B cell (primary cell): ENCODE data around the gene CDH12. TPM values are rescaled to one million over a fixed set of nuclear protein-coding genes. Genes with fewer than 3 reads are reported as not detected.
"Not testable (repeated sequence)": the region's sequence is repeated elsewhere in the genome, so short reads cannot be mapped to it uniquely, and the experiment has no call there.

Source experiments
- ATAC-seq: fragments of 200-7000 bp; cut with Tn5 transposase; one replicate; pipeline ENCODE4 v1.10.0; 2021; ENCODE audit warnings: low read depth, mild to moderate bottlenecking, moderate number of reproducible peaks, moderate library complexity
- CTCF ChIA-PET: fragments of 350-600 bp; sonication (Branson Sonifier 250); formaldehyde crosslinking; loops from one replicate; lab custom pipeline; 2021; ENCODE audit warnings: antibody characterized with exemption, inconsistent platforms; lab: Charles Lee
- POLR2A ChIA-PET: fragments of 350-600 bp; sonication (Branson Sonifier 250); formaldehyde crosslinking; loops from one replicate; lab custom pipeline; 2021; ENCODE audit warnings: antibody characterized with exemption; lab: Charles Lee
- DNase-seq: peaks from one replicate; pipeline ENCODE4 v3.0.0; 2013
- H2AFZ ChIP-seq: 2 replicates; pipeline ENCODE4 v1.6.1; 2012; ENCODE audit warnings: mild to moderate bottlenecking, low read depth, low read length; ENCODE audit not compliant: insufficient read depth, poor library complexity, severe bottlenecking
- H3K27ac ChIP-seq, 2 donors: 1 replicate in 1 of 2; 2 replicates in 1 of 2; pipeline ENCODE4 v1.5.1; 2012 to 2013; ENCODE audit warnings: low read length in 2 of 2, mild to moderate bottlenecking in 2 of 2, moderate library complexity in 1 of 2
- H3K27me3 ChIP-seq, 4 experiments: fragments of 200-600 bp in 1 of 4; sonication (generic) in 1 of 4; replicated peaks in 1 of 4; 1 replicate in 2 of 4; 2 replicates in 2 of 4; pipeline versions ENCODE4 v1.6.1 to v1.7.0; 2013 to 2016; ENCODE audit warnings: low read length in 3 of 4, mild to moderate bottlenecking in 2 of 4, mixed read lengths in 1 of 4, moderate library complexity in 1 of 4; ENCODE audit not compliant: insufficient read depth in 4 of 4, control insufficient read depth in 3 of 4; ENCODE audit errors: control extremely low read depth in 1 of 4
- H3K36me3 ChIP-seq, 2 experiments: replicated peaks in 1 of 2; 1 replicate in 1 of 2; 2 replicates in 1 of 2; pipeline versions ENCODE4 v1.6.1 to v1.7.1; 2013; ENCODE audit warnings: low read length in 1 of 2; ENCODE audit not compliant: insufficient read depth in 2 of 2, control insufficient read depth in 1 of 2; ENCODE audit errors: control extremely low read depth in 1 of 2, extremely low read depth in 1 of 2
- H3K4me1 ChIP-seq, 2 donors: fragments of 200-600 bp in 1 of 2; sonication (generic) in 1 of 2; 1 replicate in 1 of 2; 2 replicates in 1 of 2; pipeline versions ENCODE4 v1.5.1 to v1.6.1; 2013 to 2017; ENCODE audit warnings: low read length in 2 of 2; ENCODE audit not compliant: control insufficient read depth in 2 of 2, insufficient read depth in 2 of 2
- H3K4me2 ChIP-seq: replicated peaks from 2 replicates; pipeline ENCODE3; 2012; ENCODE audit warnings: mild to moderate bottlenecking, low read depth, low read length; ENCODE audit not compliant: poor library complexity, severe bottlenecking
- H3K4me3 ChIP-seq, 5 experiments: fragments of 200-600 bp in 1 of 5; sonication (generic) in 1 of 5; 1 replicate in 3 of 5; 2 replicates in 2 of 5; pipeline versions ENCODE4 v1.5.1 to v1.7.0; 2011 to 2016; ENCODE audit warnings: low read length in 4 of 5, mild to moderate bottlenecking in 4 of 5, low read depth in 2 of 5, control low read depth in 1 of 5, moderate library complexity in 1 of 5; ENCODE audit not compliant: insufficient read depth in 1 of 5; ENCODE audit errors: control extremely low read depth in 1 of 5, extremely low read depth in 1 of 5
- H3K79me2 ChIP-seq: fragments of 200-600 bp; sonication (generic); one replicate; pipeline ENCODE4 v1.6.0; 2016; ENCODE audit warnings: low read length; ENCODE audit not compliant: control insufficient read depth, insufficient read depth
- H3K9ac ChIP-seq: fragments of 200-600 bp; sonication (generic); 2 replicates; pipeline ENCODE4 v1.6.1; 2017; ENCODE audit warnings: mild to moderate bottlenecking, low read length, moderate library complexity
- H3K9me3 ChIP-seq, 3 donors: one replicate each; pipeline versions ENCODE4 v1.6.1 to v1.7.1; 2013; ENCODE audit warnings: low read length in 2 of 3; ENCODE audit not compliant: control insufficient read depth in 2 of 3, insufficient read depth in 1 of 3; ENCODE audit errors: control extremely low read depth in 1 of 3
- H4K20me1 ChIP-seq: 2 replicates; pipeline ENCODE4 v1.6.0; 2012; ENCODE audit warnings: mild to moderate bottlenecking, low read length; ENCODE audit not compliant: insufficient read depth, control insufficient read depth, poor library complexity, severe bottlenecking
- H3K27ac Mint-ChIP-seq: one replicate; pipeline ENCODE4 v1.8.0; 2021; ENCODE audit warnings: mixed read lengths
- H3K27me3 Mint-ChIP-seq: one replicate; pipeline ENCODE4 v1.8.0; 2021; ENCODE audit warnings: mixed read lengths
- H3K4me1 Mint-ChIP-seq: one replicate; pipeline ENCODE4 v1.8.0; 2021; ENCODE audit warnings: mixed read lengths
- H3K4me3 Mint-ChIP-seq: one replicate; pipeline ENCODE4 v1.8.0; 2021; ENCODE audit warnings: mixed read lengths
- H3K9me3 Mint-ChIP-seq: one replicate; pipeline ENCODE4 v1.8.0; 2022; ENCODE audit warnings: mixed read lengths; ENCODE audit not compliant: insufficient read depth
- WGBS: methylation state at CpG from one replicate; pipeline ENCODE4 v1.1.5; 2013; ENCODE audit warnings: missing lambda C conversion rate; ENCODE audit not compliant: insufficient coverage; 5-methylcytosine and 5-hydroxymethylcytosine counted together
- intact Hi-C: fragments of 100-400 bp; cut with micrococcal nuclease; formaldehyde crosslinking; loops from one replicate; pipeline ENCODE4 v1.10.0; 2022
- polyA plus RNA-seq: library from polyadenylated mRNA; depleted of rRNA; stranded (reverse); fragments of >200 nt; gene quantifications from 2 replicates; pipeline ENCODE4 v1.2.3, GENCODE V29; 2012
- total RNA-seq, 2 donors: library from RNA; stranded (reverse); fragments of 120-200 nt in 1 of 2; gene quantifications; 1 replicate in 1 of 2; 2 replicates in 1 of 2; pipeline versions ENCODE4 v1.2.3 to v1.2.4, GENCODE V29; 2013 to 2022

The CDH12 gene
- total and polyA plus RNA-seq, 2 donors (not counting 1 experiment from before 2014, with no cell fraction given), result not detected

DNA sequence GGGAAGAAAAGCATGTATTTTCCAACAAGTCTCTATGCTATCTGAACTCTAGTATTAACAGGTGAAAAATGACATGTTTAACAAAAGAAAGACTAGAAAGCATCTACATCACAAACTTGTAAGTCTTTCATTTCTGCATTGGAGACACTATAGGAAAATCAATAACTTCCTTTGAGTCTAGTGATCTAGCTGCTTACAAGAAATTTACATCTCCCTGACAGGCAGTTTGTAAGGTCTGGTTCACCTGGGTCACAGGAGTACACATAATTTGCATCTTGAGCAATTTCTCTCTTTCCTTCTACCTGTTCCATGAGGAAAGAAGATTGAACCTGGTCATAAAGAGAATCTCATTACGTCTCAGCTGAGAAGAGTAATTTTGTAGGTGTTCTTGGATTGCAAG, 696.2 kb downstream of the CDH12 start:
- intact Hi-C loops, H3K9me3 Mint-ChIP-seq, H3K4me1 ChIP-seq, H3K27ac Mint-ChIP-seq, H2AFZ ChIP-seq, H3K9ac ChIP-seq, H3K4me3 ChIP-seq, ATAC-seq, H3K79me2 ChIP-seq, H3K27me3 Mint-ChIP-seq, H3K27me3 ChIP-seq, H4K20me1 ChIP-seq, H3K4me1 Mint-ChIP-seq, CTCF ChIA-PET, H3K36me3 ChIP-seq, H3K4me2 ChIP-seq, DNase-seq, H3K9me3 ChIP-seq, H3K27ac ChIP-seq, H3K4me3 Mint-ChIP-seq, POLR2A ChIA-PET: not testable (repeated sequence)
- no CpG with 5 or more reads among the region's 1 CpG for WGBS

- CTCF ChIA-PET, H3K36me3 ChIP-seq, H3K27ac Mint-ChIP-seq, H3K27me3 ChIP-seq, POLR2A ChIA-PET, H3K9ac ChIP-seq, DNase-seq, ATAC-seq, intact Hi-C loops, H3K4me3 Mint-ChIP-seq, H3K4me2 ChIP-seq, H3K27me3 Mint-ChIP-seq, H3K9me3 Mint-ChIP-seq, H4K20me1 ChIP-seq, H3K79me2 ChIP-seq, H2AFZ ChIP-seq, H3K9me3 ChIP-seq, H3K27ac ChIP-seq, H3K4me1 ChIP-seq, H3K4me1 Mint-ChIP-seq, H3K4me3 ChIP-seq: not testable (repeated sequence)
- whole genome bisulfite sequencing, result no CpG with 5 or more reads among the region's 2 CpGs
These were observed 698.4 kb downstream of the CDH12 start for GRCh38 chr5:22154779-22155178.

- H3K36me3 ChIP-seq, H2AFZ ChIP-seq, H3K27me3 Mint-ChIP-seq, H3K4me2 ChIP-seq, H3K4me3 ChIP-seq, H3K27ac Mint-ChIP-seq, H3K27me3 ChIP-seq, H3K9me3 ChIP-seq, DNase-seq, CTCF ChIA-PET, H3K9ac ChIP-seq, intact Hi-C loops, H3K4me1 Mint-ChIP-seq, H3K4me1 ChIP-seq, ATAC-seq, H3K4me3 Mint-ChIP-seq, H4K20me1 ChIP-seq, H3K79me2 ChIP-seq, POLR2A ChIA-PET, H3K27ac ChIP-seq, H3K9me3 Mint-ChIP-seq: not testable (repeated sequence)
- 89% methylated on average over 5 of the region's 9 CpGs for WGBS
These were observed 701.3 kb downstream of the CDH12 start for GRCh38 chr5:22151801-22152200.

GRCh38 chr5:22140418-22140817, 712.7 kb downstream of the CDH12 start:
- H3K4me3 ChIP-seq, intact Hi-C loops, DNase-seq, H3K4me3 Mint-ChIP-seq, H3K4me1 ChIP-seq, H3K9ac ChIP-seq, H3K9me3 ChIP-seq, H3K4me1 Mint-ChIP-seq, H2AFZ ChIP-seq, POLR2A ChIA-PET, H3K4me2 ChIP-seq, H3K79me2 ChIP-seq, ATAC-seq, H3K27ac ChIP-seq, CTCF ChIA-PET, H3K27me3 Mint-ChIP-seq, H3K36me3 ChIP-seq, H3K9me3 Mint-ChIP-seq, H3K27me3 ChIP-seq, H3K27ac Mint-ChIP-seq, H4K20me1 ChIP-seq: not testable (repeated sequence)
- WGBS, result no CpG with 5 or more reads among the region's 1 CpG
